HEK293 (cell line): ENCODE data around the gene EHD1.

ENCODE experiments used
- CTCF ChIA-PET: fragments of 350-600 bp; formaldehyde crosslinking; extraction: SDS; loops from one replicate; lab custom pipeline; 2021; ENCODE audit warnings: antibody characterized with exemption; lab: Yijun Ruan, JAX
- POLR2A ChIA-PET: fragments of 300-600 bp; formaldehyde crosslinking; extraction: SDS; loops from one replicate; lab custom pipeline; 2020; ENCODE audit warnings: antibody characterized with exemption, inconsistent platforms; lab: Yijun Ruan, JAX
- H3K27ac ChIP-seq: fragments of 200-500 bp; sonication (Bioruptor generic); 2 replicates; pipeline ENCODE4 v1.5.1; 2014; ENCODE audit warnings: low read depth, low read length, control low read depth, inconsistent platforms; ENCODE audit errors: extremely low read depth
- H3K36me3 ChIP-seq, 2 experiments: fragments of 200-500 bp in 1 of 2; sonication (Bioruptor generic) in 1 of 2; 1 replicate in 1 of 2; 2 replicates in 1 of 2; pipeline ENCODE4 v1.5.1; 2014 to 2017; ENCODE audit warnings: inconsistent platforms in 2 of 2, low read length in 2 of 2; ENCODE audit not compliant: control insufficient read depth in 2 of 2, insufficient read depth in 1 of 2
- H3K4me1 ChIP-seq: fragments of 200-500 bp; sonication (Bioruptor generic); 2 replicates; pipeline ENCODE4 v1.5.1; 2014; ENCODE audit warnings: mild to moderate bottlenecking, low read length, inconsistent platforms; ENCODE audit not compliant: control insufficient read depth, insufficient read depth
- H3K4me3 ChIP-seq: 2 replicates; pipeline ENCODE4 v1.5.1; 2011; ENCODE audit warnings: low read depth, mild to moderate bottlenecking, control low read depth, low read length, moderate library complexity
- H3K9me3 ChIP-seq: fragments of 200-500 bp; sonication (Bioruptor generic); 2 replicates; pipeline ENCODE4 v1.5.1; 2014; ENCODE audit warnings: low read depth, low read length, inconsistent platforms; ENCODE audit not compliant: control insufficient read depth, insufficient read depth
- EGR2 ChIP-seq: fragments of 450-650 bp; formaldehyde crosslinking; IDR thresholded peaks from 2 replicates; pipeline ENCODE4 v1.5.1; 2016; ENCODE audit warnings: low read depth, missing biosample characterization, missing genetic modification characterization
- GLIS2 ChIP-seq: fragments of 450-650 bp; formaldehyde crosslinking; IDR thresholded peaks from 2 replicates; pipeline ENCODE4 v1.5.1; 2016; ENCODE audit warnings: missing biosample characterization, missing genetic modification characterization
- KLF7 ChIP-seq: fragments of 450-650 bp; formaldehyde crosslinking; IDR thresholded peaks from 2 replicates; pipeline ENCODE4 v1.5.1; 2016; ENCODE audit warnings: missing biosample characterization, missing genetic modification characterization, borderline replicate concordance
- MYNN ChIP-seq: fragments of 450-650 bp; formaldehyde crosslinking; IDR thresholded peaks from 2 replicates; pipeline ENCODE4 v1.5.1; 2016; ENCODE audit warnings: missing biosample characterization, missing genetic modification characterization, borderline replicate concordance
- PBX3 ChIP-seq: sonication (generic); formaldehyde crosslinking; IDR thresholded peaks from 2 replicates; pipeline ENCODE4 v1.8.1; 2022; ENCODE audit warnings: mild to moderate bottlenecking, moderate library complexity, missing genetic modification reagents
- PRDM1 ChIP-seq: fragments of 450-650 bp; formaldehyde crosslinking; IDR thresholded peaks from 2 replicates; pipeline ENCODE4; 2016; ENCODE audit warnings: missing biosample characterization, missing genetic modification characterization
- PRDM10 ChIP-seq: fragments of 450-650 bp; formaldehyde crosslinking; IDR thresholded peaks from 2 replicates; pipeline ENCODE4 v1.5.1; 2016; ENCODE audit warnings: missing biosample characterization, missing genetic modification characterization
- PRDM6 ChIP-seq: fragments of 450-650 bp; formaldehyde crosslinking; IDR thresholded peaks from 2 replicates; pipeline ENCODE4 v1.5.1; 2017; ENCODE audit warnings: missing biosample characterization, missing genetic modification characterization
- REPIN1 ChIP-seq: fragments of 450-650 bp; formaldehyde crosslinking; IDR thresholded peaks from 2 replicates; pipeline ENCODE4 v1.5.1; 2017; ENCODE audit warnings: missing biosample characterization, missing genetic modification characterization, low read depth
- SCRT1 ChIP-seq: fragments of 450-650 bp; formaldehyde crosslinking; IDR thresholded peaks from 2 replicates; pipeline ENCODE4 v1.5.1; 2016; ENCODE audit warnings: missing biosample characterization, missing genetic modification characterization, borderline replicate concordance
- YY2 ChIP-seq: fragments of 450-650 bp; formaldehyde crosslinking; IDR thresholded peaks from 2 replicates; pipeline ENCODE4 v1.5.1; 2016; ENCODE audit warnings: missing biosample characterization, missing genetic modification characterization
- ZBTB1 ChIP-seq: fragments of 450-650 bp; formaldehyde crosslinking; IDR thresholded peaks from 2 replicates; pipeline ENCODE4 v1.5.1; 2016; ENCODE audit warnings: missing biosample characterization, missing genetic modification characterization
- ZBTB7A ChIP-seq: fragments of 450-650 bp; formaldehyde crosslinking; IDR thresholded peaks from 2 replicates; pipeline ENCODE4 v1.5.1; 2016; ENCODE audit warnings: low read depth, missing biosample characterization, missing genetic modification characterization
- ZFHX2 ChIP-seq: fragments of 450-650 bp; formaldehyde crosslinking; conservative IDR thresholded peaks from 2 replicates; pipeline ENCODE4 v1.5.1; 2016; ENCODE audit warnings: missing biosample characterization, missing genetic modification characterization
- ZFP3 ChIP-seq: fragments of 450-650 bp; formaldehyde crosslinking; IDR thresholded peaks from 2 replicates; pipeline ENCODE4 v1.5.1; 2016; ENCODE audit warnings: low read depth, missing biosample characterization, missing genetic modification characterization
- ZIC2 ChIP-seq: fragments of 450-650 bp; formaldehyde crosslinking; IDR thresholded peaks from 2 replicates; pipeline ENCODE4 v1.5.1; 2016; ENCODE audit warnings: missing biosample characterization, missing genetic modification characterization
- ZNF133 ChIP-seq: fragments of 450-650 bp; formaldehyde crosslinking; IDR thresholded peaks from 2 replicates; pipeline ENCODE4 v1.5.1; 2016; ENCODE audit warnings: missing biosample characterization, missing genetic modification characterization
- ZNF138 ChIP-seq: fragments of 450-650 bp; formaldehyde crosslinking; IDR thresholded peaks from 2 replicates; pipeline ENCODE4 v1.5.1; 2016; ENCODE audit warnings: missing biosample characterization, missing genetic modification characterization, borderline replicate concordance
- ZNF146 ChIP-seq: fragments of 450-650 bp; formaldehyde crosslinking; IDR thresholded peaks from 2 replicates; pipeline ENCODE4 v1.5.1; 2016; ENCODE audit warnings: missing biosample characterization, missing genetic modification characterization
- ZNF202 ChIP-seq: fragments of 450-650 bp; formaldehyde crosslinking; IDR thresholded peaks from 2 replicates; pipeline ENCODE4 v1.5.1; 2016; ENCODE audit warnings: missing biosample characterization, missing genetic modification characterization, borderline replicate concordance
- ZNF404 ChIP-seq: fragments of 450-650 bp; formaldehyde crosslinking; IDR thresholded peaks from 2 replicates; pipeline ENCODE4 v1.5.1; 2017; ENCODE audit warnings: missing biosample characterization, missing genetic modification characterization
- ZNF48 ChIP-seq: fragments of 450-650 bp; formaldehyde crosslinking; IDR thresholded peaks from 2 replicates; pipeline ENCODE4 v1.5.1; 2016; ENCODE audit warnings: missing biosample characterization, missing genetic modification characterization
- ZNF776 ChIP-seq: fragments of 450-650 bp; formaldehyde crosslinking; IDR thresholded peaks from 2 replicates; pipeline ENCODE4 v1.5.0; 2017; ENCODE audit warnings: missing biosample characterization, missing genetic modification characterization, borderline replicate concordance
- ZNF785 ChIP-seq: fragments of 450-650 bp; formaldehyde crosslinking; IDR thresholded peaks from 2 replicates; pipeline ENCODE4 v1.5.1; 2016; ENCODE audit warnings: missing biosample characterization, missing genetic modification characterization
- ZNF843 ChIP-seq: fragments of 450-650 bp; formaldehyde crosslinking; IDR thresholded peaks from 2 replicates; pipeline ENCODE4 v1.5.1; 2016; ENCODE audit warnings: missing biosample characterization, missing genetic modification characterization
- TF ChIP-seq, protein P1 (sequence below): fragments of 450-650 bp; formaldehyde crosslinking; IDR thresholded peaks from 2 replicates; pipeline ENCODE4 v1.5.1; 2016; ENCODE audit warnings: missing biosample characterization, missing genetic modification characterization
- TF ChIP-seq, protein P2 (sequence below): fragments of 450-650 bp; formaldehyde crosslinking; IDR thresholded peaks from 2 replicates; pipeline ENCODE4 v1.5.1; 2017; ENCODE audit warnings: missing biosample characterization, missing genetic modification characterization

EHD1 gene

GRCh38 chr11:64877390-64878222 is 815 bp downstream of the EHD1 start:
- Histone ChIP-seq H3K9me3 (no peaks in the 10 kb centered on the region), H3K4me1 (no peaks in the 10 kb centered on the region), H3K36me3 (peaks cover 0 to 19% of the 10 kb centered on the region in 2 experiments; a peak in 1 of 3 replicates), H3K27ac (no peak overlapping the region; the same call in 1 of the 2 replicates), H3K4me3 (peak overlapping the region; percentile 66)
- ChIA-PET POLR2A (interaction anchor here (0.6 to 2.8 kb wide), 14 partner anchors 7 to 235 kb away, joined by 3 to 23 read pairs (median 4); partner anchors contain the start of genes MEN1 and SF1), CTCF (interaction anchor here (0.6 to 4.6 kb wide), 12 partner anchors 10 to 1195 kb away, joined by 3 to 36 read pairs (median 4); no protein-coding TSS in a partner anchor)
- TF ChIP-seq ZBTB7A (tag by site-specific recombination) (peak; percentile 49; the same call in 1 of the 2 replicates), PRDM10 (tag by site-specific recombination) (no peak), ZFHX2 (tag by site-specific recombination) (peak; percentile 54), SCRT1 (tag by site-specific recombination) (no peak), ZNF776 (no peak), PBX3 (CRISPR knock-in tag) (no peak), ZNF146 (tag by site-specific recombination) (no peak), EGR2 (tag by site-specific recombination) (peak; percentile 60; the same call in 1 of the 2 replicates), YY2 (no peak), ZNF202 (tag by site-specific recombination) (no peak), ZNF843 (tag by site-specific recombination) (no peak), MYNN (tag by site-specific recombination) (no peak), ZNF48 (no peak), ZFP3 (tag by site-specific recombination) (peak; percentile 56; the same call in 1 of the 2 replicates), ZNF138 (tag by site-specific recombination) (no peak), ZBTB1 (no peak), ZIC2 (tag by site-specific recombination) (no peak), PRDM6 (tag by site-specific recombination) (no peak), ZNF785 (tag by site-specific recombination) (no peak), REPIN1 (tag by site-specific recombination) (no peak), ZNF404 (tag by site-specific recombination) (no peak), ZNF133 (tag by site-specific recombination) (no peak), GLIS2 (tag by site-specific recombination) (peak; percentile 71), KLF7 (tag by site-specific recombination) (peak; percentile 59; the same call in 1 of the 2 replicates), PRDM1 (tag by site-specific recombination) (no peak)
- TF ChIP-seq, protein P1, sequence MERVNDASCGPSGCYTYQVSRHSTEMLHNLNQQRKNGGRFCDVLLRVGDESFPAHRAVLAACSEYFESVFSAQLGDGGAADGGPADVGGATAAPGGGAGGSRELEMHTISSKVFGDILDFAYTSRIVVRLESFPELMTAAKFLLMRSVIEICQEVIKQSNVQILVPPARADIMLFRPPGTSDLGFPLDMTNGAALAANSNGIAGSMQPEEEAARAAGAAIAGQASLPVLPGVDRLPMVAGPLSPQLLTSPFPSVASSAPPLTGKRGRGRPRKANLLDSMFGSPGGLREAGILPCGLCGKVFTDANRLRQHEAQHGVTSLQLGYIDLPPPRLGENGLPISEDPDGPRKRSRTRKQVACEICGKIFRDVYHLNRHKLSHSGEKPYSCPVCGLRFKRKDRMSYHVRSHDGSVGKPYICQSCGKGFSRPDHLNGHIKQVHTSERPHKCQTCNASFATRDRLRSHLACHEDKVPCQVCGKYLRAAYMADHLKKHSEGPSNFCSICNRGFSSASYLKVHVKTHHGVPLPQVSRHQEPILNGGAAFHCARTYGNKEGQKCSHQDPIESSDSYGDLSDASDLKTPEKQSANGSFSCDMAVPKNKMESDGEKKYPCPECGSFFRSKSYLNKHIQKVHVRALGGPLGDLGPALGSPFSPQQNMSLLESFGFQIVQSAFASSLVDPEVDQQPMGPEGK (tag by site-specific recombination) = no peak
- TF ChIP-seq, protein P2, sequence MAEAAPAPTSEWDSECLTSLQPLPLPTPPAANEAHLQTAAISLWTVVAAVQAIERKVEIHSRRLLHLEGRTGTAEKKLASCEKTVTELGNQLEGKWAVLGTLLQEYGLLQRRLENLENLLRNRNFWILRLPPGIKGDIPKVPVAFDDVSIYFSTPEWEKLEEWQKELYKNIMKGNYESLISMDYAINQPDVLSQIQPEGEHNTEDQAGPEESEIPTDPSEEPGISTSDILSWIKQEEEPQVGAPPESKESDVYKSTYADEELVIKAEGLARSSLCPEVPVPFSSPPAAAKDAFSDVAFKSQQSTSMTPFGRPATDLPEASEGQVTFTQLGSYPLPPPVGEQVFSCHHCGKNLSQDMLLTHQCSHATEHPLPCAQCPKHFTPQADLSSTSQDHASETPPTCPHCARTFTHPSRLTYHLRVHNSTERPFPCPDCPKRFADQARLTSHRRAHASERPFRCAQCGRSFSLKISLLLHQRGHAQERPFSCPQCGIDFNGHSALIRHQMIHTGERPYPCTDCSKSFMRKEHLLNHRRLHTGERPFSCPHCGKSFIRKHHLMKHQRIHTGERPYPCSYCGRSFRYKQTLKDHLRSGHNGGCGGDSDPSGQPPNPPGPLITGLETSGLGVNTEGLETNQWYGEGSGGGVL (tag by site-specific recombination) = no peak
